T-cell (primary cell): Measurements from ENCODE around the gene AP3B2. TPM values are rescaled to one million over a fixed set of nuclear protein-coding genes. Genes with fewer than 3 reads are reported as not detected.

Experiments
- ATAC-seq, 4 experiments: fragments of 200-7000 bp in 3 of 4; fragments of 150-1000 bp in 1 of 4; cut with Tn5 transposase; replicated peaks in 1 of 4; 1 replicate in 3 of 4; 2 replicates in 1 of 4; pipeline ENCODE4 v1.10.0; 2021; ENCODE audit warnings: moderate library complexity in 3 of 4, mild to moderate bottlenecking in 2 of 4, moderate number of reproducible peaks in 1 of 4
- CTCF ChIA-PET, 2 donors: fragments of 300-600 bp; sonication (Branson Sonifier 250); formaldehyde crosslinking; loops; one replicate each; lab custom pipeline; 2022; ENCODE audit warnings: antibody characterized with exemption in 2 of 2; lab: Charles Lee
- POLR2A ChIA-PET, 2 donors: fragments of 300-600 bp; sonication (Branson Sonifier 250); formaldehyde crosslinking; loops; one replicate each; lab custom pipeline; 2022; ENCODE audit warnings: antibody characterized with exemption in 2 of 2; lab: Charles Lee
- DNase-seq, 35 experiments: peaks; one replicate each; pipeline versions ENCODE4 v3.0.0 to v3.0.0-alpha.2; 2013 to 2023
- H3K27ac ChIP-seq: one replicate; pipeline ENCODE4 v1.5.1; 2013; ENCODE audit warnings: low read length
- H3K27me3 ChIP-seq, 2 experiments: replicated peaks in 1 of 2; 1 replicate in 1 of 2; 2 replicates in 1 of 2; pipeline versions ENCODE4 v1.6.1 to v1.7.0; 2013; ENCODE audit warnings: low read length in 1 of 2, mixed read lengths in 1 of 2; ENCODE audit not compliant: control insufficient read depth in 2 of 2, insufficient read depth in 2 of 2; ENCODE audit errors: extremely low read depth in 1 of 2
- H3K36me3 ChIP-seq, 2 donors: 1 replicate in 1 of 2; 2 replicates in 1 of 2; pipeline versions ENCODE4 v1.6.1 to v1.7.0; 2013; ENCODE audit warnings: low read length in 1 of 2; ENCODE audit not compliant: control insufficient read depth in 2 of 2, insufficient read depth in 1 of 2; ENCODE audit errors: extremely low read depth in 1 of 2
- H3K4me1 ChIP-seq, 2 experiments: 1 replicate in 1 of 2; 2 replicates in 1 of 2; pipeline versions ENCODE4 v1.6.1 to v1.7.0; 2013; ENCODE audit warnings: low read length in 2 of 2, mixed read lengths in 1 of 2; ENCODE audit not compliant: insufficient read depth in 2 of 2, control insufficient read depth in 1 of 2; ENCODE audit errors: extremely low read depth in 1 of 2
- H3K4me3 ChIP-seq, 2 donors: 1 replicate in 1 of 2; 2 replicates in 1 of 2; pipeline versions ENCODE4 v1.5.1 to v1.7.0; 2013; ENCODE audit warnings: mild to moderate bottlenecking in 2 of 2, low read length in 1 of 2, moderate library complexity in 1 of 2; ENCODE audit not compliant: control insufficient read depth in 1 of 2; ENCODE audit errors: extremely low read depth in 1 of 2
- H3K9me3 ChIP-seq: 2 replicates; pipeline ENCODE4 v1.7.0; 2013
- H3K27ac Mint-ChIP-seq, 2 donors: one replicate each; pipeline ENCODE4 v1.8.0; 2020 to 2021; ENCODE audit warnings: mild to moderate bottlenecking in 2 of 2, mixed read lengths in 2 of 2
- H3K27me3 Mint-ChIP-seq, 2 donors: one replicate each; pipeline ENCODE4 v1.8.0; 2021 to 2022; ENCODE audit warnings: mixed read lengths in 2 of 2
- H3K36me3 Mint-ChIP-seq: one replicate; pipeline ENCODE4 v1.8.0; 2021; ENCODE audit warnings: mixed read lengths
- H3K4me1 Mint-ChIP-seq, 3 donors: one replicate each; pipeline ENCODE4 v1.8.0; 2020 to 2022; ENCODE audit warnings: mixed read lengths in 3 of 3, mild to moderate bottlenecking in 1 of 3
- H3K4me3 Mint-ChIP-seq, 3 donors: one replicate each; pipeline ENCODE4 v1.8.0; 2020 to 2022; ENCODE audit warnings: mild to moderate bottlenecking in 3 of 3, mixed read lengths in 3 of 3, moderate library complexity in 3 of 3
- H3K9me3 Mint-ChIP-seq, 3 donors: one replicate each; pipeline ENCODE4 v1.8.0; 2020 to 2022; ENCODE audit warnings: mixed read lengths in 3 of 3
- WGBS: methylation state at CpG from one replicate; pipeline ENCODE4 v1.1.5; 2013; ENCODE audit warnings: missing lambda C conversion rate; ENCODE audit not compliant: insufficient coverage; 5-methylcytosine and 5-hydroxymethylcytosine counted together
- total RNA-seq, 35 experiments: library from RNA in 6 of 35; stranded (reverse) in 6 of 35; fragments of 120-200 nt in 1 of 35; gene quantifications; one replicate each; pipeline versions ENCODE4 v1.2.1 to v1.2.4 and lab custom pipeline; 2013 to 2026

The AP3B2 gene
- total RNA-seq, 5 donors from 2014 or later (not counting 1 experiment from before 2014, with no cell fraction given), result 0.23 to 5.8 (median 0.76) TPM

DNA sequence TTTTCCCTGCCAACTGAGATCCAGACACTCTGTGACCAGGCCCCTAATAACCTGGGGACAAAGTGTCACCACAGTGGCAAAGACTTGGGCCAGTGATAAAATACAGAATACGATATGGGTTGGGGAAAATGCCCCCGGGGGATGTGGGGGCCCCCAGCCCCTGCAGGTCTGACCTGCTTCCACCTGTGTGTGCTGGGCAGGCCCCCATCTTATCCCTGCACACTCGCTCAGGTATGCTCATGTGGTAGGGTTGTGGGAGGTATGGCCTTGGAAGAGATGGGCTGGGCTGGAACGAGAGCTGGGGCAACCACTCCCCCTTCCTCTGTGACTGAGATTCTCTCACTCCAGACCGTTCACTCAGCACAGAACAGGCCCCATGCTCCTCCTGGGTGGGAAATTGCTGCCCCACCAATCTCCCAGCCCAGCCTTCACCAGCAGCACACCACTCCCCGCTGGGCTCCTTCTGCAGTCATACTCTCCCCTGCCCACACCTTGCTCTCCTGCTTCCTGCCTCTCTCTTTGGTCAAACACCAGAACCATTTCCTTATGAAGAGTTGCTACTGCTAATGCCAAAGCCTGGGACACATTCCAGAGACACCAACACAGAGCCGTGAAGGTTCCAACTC is 52.9 kb downstream of the AP3B2 start:
- ATAC-seq, result no peak
- H3K27me3 ChIP-seq, result peaks cover 0 to 34% of the 10 kb centered on the region in 2 experiments
- 68% methylated on average over 3 of the region's 7 CpGs for whole genome bisulfite sequencing
- DNase-seq, result no peak
- H3K4me1 ChIP-seq, result no peaks in the 10 kb centered on the region
- Mint-ChIP-seq H3K27me3 (peaks cover 27% of the 10 kb centered on the region in 2 donors), H3K27ac (no peak overlapping the region), H3K36me3 (no peaks in the 10 kb centered on the region), H3K4me1 (no peaks in the 10 kb centered on the region), H3K9me3 (no peaks in the 10 kb centered on the region), H3K4me3 (no peak overlapping the region)
- no peaks in the 10 kb centered on the region for H3K9me3 ChIP-seq
- no peak overlapping the region for H3K4me3 ChIP-seq
- CTCF ChIA-PET, result no interaction called here
- H3K27ac ChIP-seq, result no peak overlapping the region
- POLR2A ChIA-PET, result no interaction called here
- H3K36me3 ChIP-seq, result no peaks in the 10 kb centered on the region

- DNase-seq (no peak), ATAC-seq (no peak)
- Mint-ChIP-seq H3K27ac (no peak overlapping the region), H3K36me3 (no peaks in the 10 kb centered on the region), H3K27me3 (peaks cover 23 to 25% of the 10 kb centered on the region in 2 donors), H3K9me3 (no peaks in the 10 kb centered on the region), H3K4me3 (no peak overlapping the region), H3K4me1 (no peaks in the 10 kb centered on the region)
- H3K9me3 ChIP-seq, result no peaks in the 10 kb centered on the region
- H3K4me3 ChIP-seq, result no peak overlapping the region
- H3K27me3 ChIP-seq, result peaks cover 0 to 34% of the 10 kb centered on the region in 2 experiments
- no peaks in the 10 kb centered on the region for H3K36me3 ChIP-seq
- POLR2A ChIA-PET, result no interaction called here
- H3K4me1 ChIP-seq, result no peaks in the 10 kb centered on the region
- WGBS, result 68% methylated on average over 3 of the region's 3 CpGs
- CTCF ChIA-PET, result no interaction called here
- H3K27ac ChIP-seq, result no peak overlapping the region
These were observed 54.1 kb downstream of the AP3B2 start for GRCh38 chr15:82655606-82656005.

DNA sequence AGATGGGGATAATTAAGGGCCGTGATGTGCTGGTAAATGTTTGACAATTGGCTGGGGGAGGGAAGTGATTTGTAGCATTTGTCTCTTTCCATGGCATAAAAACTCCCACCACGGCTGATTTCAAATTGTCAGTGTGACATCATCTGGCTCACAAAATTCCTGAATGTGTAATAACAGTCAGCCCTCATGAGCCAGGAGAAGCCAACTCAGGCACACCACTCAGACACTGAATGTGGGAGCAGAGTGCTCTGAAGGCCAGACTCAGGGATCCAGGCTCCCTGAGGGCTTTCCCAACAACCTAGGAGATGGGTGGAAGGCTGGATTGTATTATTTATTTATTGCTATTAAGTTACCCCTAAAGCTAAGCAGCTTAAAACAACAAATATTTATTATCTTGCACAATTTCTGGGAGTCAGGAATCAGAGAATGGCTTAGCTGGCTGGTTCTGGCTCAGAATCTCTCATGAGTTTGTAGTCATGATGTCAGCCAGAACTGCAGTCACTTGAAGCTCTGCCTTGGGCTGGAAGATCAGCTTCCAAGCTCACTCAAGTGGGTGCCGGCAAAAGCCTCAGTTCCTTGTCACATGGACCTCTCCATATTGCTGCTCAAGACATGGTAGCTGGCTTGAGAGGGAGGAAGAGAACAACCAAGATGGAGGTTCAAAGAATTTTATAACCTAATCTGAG is 56.0 kb downstream of the AP3B2 start:
- Histone ChIP-seq H3K27ac (no peak overlapping the region), H3K4me1 (no peaks in the 10 kb centered on the region), H3K27me3 (peaks cover 0 to 31% of the 10 kb centered on the region in 2 experiments), H3K36me3 (no peaks in the 10 kb centered on the region), H3K9me3 (no peaks in the 10 kb centered on the region), H3K4me3 (no peak overlapping the region)
- H3K4me1 Mint-ChIP-seq, result peaks cover 0 to 4% (median 3%) of the 10 kb centered on the region in 3 donors
- WGBS, result no CpG with 5 or more reads among the region's 3 CpGs
- no peaks in the 10 kb centered on the region for H3K9me3 Mint-ChIP-seq
- peaks cover 27 to 33% of the 10 kb centered on the region in 2 donors for H3K27me3 Mint-ChIP-seq
- H3K4me3 Mint-ChIP-seq, result no peak overlapping the region
- no peaks in the 10 kb centered on the region for H3K36me3 Mint-ChIP-seq
- no peak overlapping the region for H3K27ac Mint-ChIP-seq
- ChIA-PET POLR2A (no interaction called here), CTCF (no interaction called here)
- DNase-seq (no peak), ATAC-seq (no peak)

- WGBS, result no CpG with 5 or more reads among the region's 2 CpGs
- Histone ChIP-seq H3K27me3 (peaks cover 0 to 45% of the 10 kb centered on the region in 2 experiments), H3K27ac (no peak overlapping the region), H3K4me3 (no peak overlapping the region), H3K36me3 (no peaks in the 10 kb centered on the region), H3K4me1 (peaks cover 0 to 13% of the 10 kb centered on the region in 2 experiments), H3K9me3 (no peaks in the 10 kb centered on the region)
- Mint-ChIP-seq H3K9me3 (no peaks in the 10 kb centered on the region), H3K27ac (no peak overlapping the region), H3K4me1 (peaks cover 0 to 7% (median 4%) of the 10 kb centered on the region in 3 donors), H3K36me3 (no peaks in the 10 kb centered on the region), H3K4me3 (no peak overlapping the region), H3K27me3 (peaks cover 24 to 37% of the 10 kb centered on the region in 2 donors)
- ATAC-seq (no peak), DNase-seq (no peak)
- ChIA-PET POLR2A (interaction anchor here in 1 of 2 donors (0.7 kb wide), 1 partner anchor 39 kb away, joined by 4 read pairs; no protein-coding TSS in a partner anchor), CTCF (no interaction called here)
These were observed 58.0 kb downstream of the AP3B2 start for GRCh38 chr15:82651708-82652107.

GRCh38 chr15:82650046-82650670 is 59.5 kb downstream of the AP3B2 start:
- Mint-ChIP-seq H3K9me3 (no peaks in the 10 kb centered on the region), H3K27ac (no peak overlapping the region), H3K36me3 (no peaks in the 10 kb centered on the region), H3K27me3 (peaks cover 22 to 38% of the 10 kb centered on the region in 2 donors), H3K4me3 (no peak overlapping the region), H3K4me1 (peaks cover 5 to 10% (median 7%) of the 10 kb centered on the region in 3 donors)
- H3K36me3 ChIP-seq, result no peaks in the 10 kb centered on the region
- no peaks in the 10 kb centered on the region for H3K9me3 ChIP-seq
- H3K27me3 ChIP-seq, result peaks cover 4 to 47% of the 10 kb centered on the region in 2 experiments
- no peak overlapping the region for H3K4me3 ChIP-seq
- ChIA-PET CTCF (no interaction called here), POLR2A (no interaction called here)
- no peak for ATAC-seq
- peaks cover 0 to 22% of the 10 kb centered on the region in 2 experiments for H3K4me1 ChIP-seq
- H3K27ac ChIP-seq, result no peak overlapping the region
- DNase-seq, result no peak

DNA sequence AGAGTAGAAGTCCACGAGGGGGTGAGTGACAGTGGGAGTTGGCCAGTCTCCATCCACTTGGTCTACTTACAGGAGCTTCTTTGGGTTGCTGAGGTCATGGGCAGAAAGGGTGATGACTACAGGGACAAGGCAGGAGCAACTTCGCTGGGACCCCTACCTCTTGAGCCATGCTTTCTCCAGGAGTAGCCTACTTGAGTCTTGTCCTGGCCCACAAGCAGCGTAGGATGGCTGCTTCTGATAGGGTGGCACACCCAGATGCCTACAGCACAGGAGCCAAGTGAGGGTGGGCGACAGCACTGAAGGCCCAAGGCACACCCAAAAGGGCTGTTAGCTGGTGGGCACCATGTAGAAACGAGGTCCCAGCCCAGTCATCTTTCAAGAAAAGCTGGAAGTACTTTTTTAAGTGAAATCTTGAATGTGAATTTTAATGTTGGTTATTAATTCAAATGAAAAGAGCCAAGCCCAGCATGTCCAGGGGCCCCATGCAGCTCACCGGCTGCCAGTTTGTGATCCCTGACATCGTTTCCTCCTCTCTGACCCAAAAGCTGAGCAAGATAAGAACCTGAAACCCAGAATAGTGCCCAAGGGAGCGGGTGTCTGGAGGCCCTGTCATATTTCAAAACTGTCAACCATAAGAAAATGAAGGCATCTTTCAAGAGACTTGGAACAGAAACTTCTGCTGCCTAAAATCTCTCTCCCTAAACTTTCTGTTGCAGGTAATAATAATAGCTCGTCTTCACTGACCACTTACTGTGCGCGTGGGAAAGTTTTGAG is 60.3 kb downstream of the AP3B2 start:
- Histone ChIP-seq H3K4me1 (peaks cover 0 to 22% of the 10 kb centered on the region in 2 experiments), H3K27ac (no peak overlapping the region), H3K4me3 (no peak overlapping the region), H3K9me3 (no peaks in the 10 kb centered on the region), H3K27me3 (peaks cover 9 to 49% of the 10 kb centered on the region in 2 experiments), H3K36me3 (no peaks in the 10 kb centered on the region)
- Mint-ChIP-seq H3K4me1 (peaks cover 5 to 10% (median 7%) of the 10 kb centered on the region in 3 donors), H3K27me3 (peaks cover 28 to 45% of the 10 kb centered on the region in 2 donors), H3K9me3 (no peaks in the 10 kb centered on the region), H3K4me3 (peak overlapping the region; percentile 23 to 63 (median 52)), H3K27ac (peak overlapping the region in 1 of 2 donors; percentile 13), H3K36me3 (no peaks in the 10 kb centered on the region)
- 61% methylated on average over 7 of the region's 11 CpGs for WGBS
- DNase-seq, result no peak
- ATAC-seq, result no peak
- POLR2A ChIA-PET, result no interaction called here
- CTCF ChIA-PET, result no interaction called here
